GM12864 (cell line): ENCODE data around the gene PEPD.

Source experiments
- DNase-seq: peaks from one replicate; pipeline ENCODE4 v3.0.0-alpha.2; 2011; ENCODE audit warnings: low read depth
- H3K4me3 ChIP-seq: 2 replicates; pipeline ENCODE4 v1.5.1; 2011; ENCODE audit warnings: mild to moderate bottlenecking, low read depth, low read length, control low read depth
- TF ChIP-seq, protein P1 (sequence below): IDR thresholded peaks from 2 replicates; pipeline ENCODE4 v1.5.1; 2011; ENCODE audit warnings: low read depth, mild to moderate bottlenecking, moderate library complexity, low read length, control low read depth, inconsistent platforms; ENCODE audit errors: missing control alignments

PEPD gene

GRCh38 chr19:33405553-33406461, 115.8 kb downstream of the PEPD start:
- TF ChIP-seq, protein P1, sequence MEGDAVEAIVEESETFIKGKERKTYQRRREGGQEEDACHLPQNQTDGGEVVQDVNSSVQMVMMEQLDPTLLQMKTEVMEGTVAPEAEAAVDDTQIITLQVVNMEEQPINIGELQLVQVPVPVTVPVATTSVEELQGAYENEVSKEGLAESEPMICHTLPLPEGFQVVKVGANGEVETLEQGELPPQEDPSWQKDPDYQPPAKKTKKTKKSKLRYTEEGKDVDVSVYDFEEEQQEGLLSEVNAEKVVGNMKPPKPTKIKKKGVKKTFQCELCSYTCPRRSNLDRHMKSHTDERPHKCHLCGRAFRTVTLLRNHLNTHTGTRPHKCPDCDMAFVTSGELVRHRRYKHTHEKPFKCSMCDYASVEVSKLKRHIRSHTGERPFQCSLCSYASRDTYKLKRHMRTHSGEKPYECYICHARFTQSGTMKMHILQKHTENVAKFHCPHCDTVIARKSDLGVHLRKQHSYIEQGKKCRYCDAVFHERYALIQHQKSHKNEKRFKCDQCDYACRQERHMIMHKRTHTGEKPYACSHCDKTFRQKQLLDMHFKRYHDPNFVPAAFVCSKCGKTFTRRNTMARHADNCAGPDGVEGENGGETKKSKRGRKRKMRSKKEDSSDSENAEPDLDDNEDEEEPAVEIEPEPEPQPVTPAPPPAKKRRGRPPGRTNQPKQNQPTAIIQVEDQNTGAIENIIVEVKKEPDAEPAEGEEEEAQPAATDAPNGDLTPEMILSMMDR, result no peak
- no peak overlapping the region for H3K4me3 ChIP-seq
- no peak for DNase-seq

GRCh38 chr19:33405254-33405552, 116.4 kb downstream of the PEPD start:
- H3K4me3 ChIP-seq, result no peak overlapping the region
- DNase-seq, result no peak
- TF ChIP-seq, protein P1, result no peak

- TF ChIP-seq, protein P1, result no peak
Observed at GRCh38 chr19:33404506-33405253, 116.9 kb downstream of the PEPD start.

GRCh38 chr19:33403973-33404304, 117.7 kb downstream of the PEPD start:
- H3K4me3 ChIP-seq, result no peak overlapping the region
- DNase-seq, result no peak
- TF ChIP-seq, protein P1, result no peak

More at GRCh38 chr19:33404506-33405253, 116.9 kb downstream of the PEPD start:
- no peak overlapping the region for H3K4me3 ChIP-seq
- DNase-seq, result no peak

DNA sequence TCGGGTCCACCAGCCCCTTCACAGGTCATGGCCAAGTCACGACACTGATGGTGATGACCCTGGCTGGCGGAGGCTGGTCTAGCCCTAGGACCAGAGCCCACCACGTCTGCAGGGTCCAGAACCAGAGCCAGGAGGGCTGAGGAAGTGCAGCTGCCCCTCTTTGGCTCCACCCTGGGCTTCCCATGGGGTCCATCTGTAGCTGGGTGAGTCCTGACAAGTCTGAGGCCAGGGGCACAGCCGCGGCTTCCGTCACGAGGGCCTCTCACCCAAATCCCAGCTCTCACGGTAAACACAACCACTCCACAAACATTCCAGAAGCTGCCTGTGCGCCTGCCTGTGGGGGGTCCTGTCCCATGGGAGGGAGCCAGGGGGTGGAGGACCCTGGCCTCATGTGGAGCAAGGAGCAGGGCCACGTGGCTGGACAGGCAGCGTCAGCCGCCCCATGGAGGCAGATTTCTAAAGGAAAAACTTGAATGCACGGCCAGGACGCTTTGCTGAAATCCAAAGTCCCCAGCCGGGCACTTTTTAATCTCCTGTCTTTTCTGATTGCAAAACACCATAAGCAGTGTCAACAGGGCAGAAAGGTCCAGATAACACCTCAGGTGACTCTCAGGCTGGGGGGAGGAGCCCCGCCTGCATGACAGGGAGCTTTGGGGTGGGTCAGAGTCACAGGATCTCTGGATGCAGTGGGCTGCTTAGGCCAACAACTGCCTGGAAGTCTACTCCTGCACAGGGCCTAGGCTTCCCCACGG, 118.2 kb downstream of the PEPD start:
- no peak for DNase-seq
- TF ChIP-seq, protein P1, result no peak
- no peak overlapping the region for H3K4me3 ChIP-seq

DNA sequence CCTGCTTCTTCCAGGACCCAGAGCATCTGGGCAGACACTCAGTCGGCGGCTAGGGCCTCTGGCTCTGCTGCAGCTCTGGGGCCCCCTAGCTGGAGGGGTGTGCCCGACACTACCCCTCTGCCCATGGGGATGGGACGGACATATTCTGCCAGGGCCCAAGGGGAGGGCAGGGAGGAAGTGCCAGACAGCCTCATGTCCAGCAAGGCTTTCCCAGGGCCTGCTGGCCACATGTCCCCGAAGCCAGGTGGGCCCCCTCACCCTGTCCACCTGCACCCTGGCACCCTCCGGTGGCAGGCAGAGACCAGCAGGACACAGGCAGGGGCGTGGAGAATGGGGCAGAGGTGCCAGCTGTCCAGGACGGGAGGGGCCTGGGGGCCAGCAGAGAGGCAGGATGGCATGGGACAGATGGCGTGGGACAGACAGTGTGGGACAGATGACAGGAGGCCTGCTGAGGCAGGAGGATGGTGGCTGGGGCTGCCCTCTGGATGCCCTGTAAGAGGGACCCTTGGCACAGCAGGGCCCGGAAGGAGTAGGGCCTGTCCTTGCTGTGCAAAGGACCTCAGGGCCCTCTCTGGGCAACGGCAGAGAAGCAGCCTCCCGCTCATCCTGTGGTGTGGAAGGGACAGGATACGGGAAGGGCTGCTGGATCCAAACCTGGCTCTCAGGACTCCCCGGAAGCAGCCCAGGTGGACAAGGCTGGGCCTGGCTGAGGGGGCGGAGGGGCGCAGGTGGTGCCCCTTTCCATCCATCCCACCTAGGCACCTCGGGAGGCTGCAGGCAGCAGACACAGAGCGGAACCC, 119.0 kb downstream of the PEPD start:
- no peak overlapping the region for H3K4me3 ChIP-seq
- no peak for DNase-seq
- TF ChIP-seq, protein P1, result no peak
